Fibroblast of skin of right quadriceps (primary cell): ENCODE data around the gene ARL11.

Source experiments
- DNase-seq: peaks from one replicate; pipeline ENCODE4 v3.0.0-alpha.2; 2013

Gene ARL11

GRCh38 chr13:49649963-49650312, 21.6 kb downstream of the ARL11 start:
- DNase-seq: no peak

- DNase-seq: no peak
Measured at GRCh38 chr13:49651570-49652354, 23.5 kb downstream of the ARL11 start.

GRCh38 chr13:49652355-49653305, 24.3 kb downstream of the ARL11 start:
- peak; percentile 46 for DNase-seq

- no peak for DNase-seq
Measured at GRCh38 chr13:49653478-49653877, 25.2 kb downstream of the ARL11 start.

- no peak for DNase-seq
Measured at GRCh38 chr13:49654011-49654410, 25.7 kb downstream of the ARL11 start.

GRCh38 chr13:49655906-49656305, 27.6 kb downstream of the ARL11 start:
- DNase-seq: peak; percentile 47

- DNase-seq: no peak
Measured at GRCh38 chr13:49657241-49657641, 28.9 kb downstream of the ARL11 start.

GRCh38 chr13:49664606-49665005, 36.3 kb downstream of the ARL11 start:
- no peak for DNase-seq

- DNase-seq: peak; percentile 15
Measured at GRCh38 chr13:49667773-49668172, 39.5 kb downstream of the ARL11 start.

- DNase-seq: peak; percentile 71
Measured at GRCh38 chr13:49669735-49670309, 41.5 kb downstream of the ARL11 start.

- no peak for DNase-seq
Measured at GRCh38 chr13:49670828-49671227, 42.5 kb downstream of the ARL11 start.

GRCh38 chr13:49676581-49677298, 48.4 kb downstream of the ARL11 start:
- no peak for DNase-seq

GRCh38 chr13:49678191-49678914, 50.0 kb downstream of the ARL11 start:
- no peak for DNase-seq

GRCh38 chr13:49679246-49679645, 50.9 kb downstream of the ARL11 start:
- no peak for DNase-seq

- DNase-seq: peak; percentile 72
Measured at GRCh38 chr13:49681842-49682435, 53.6 kb downstream of the ARL11 start.
